ENCODE data around the gene CALML5.

Gene CALML5

DNA sequence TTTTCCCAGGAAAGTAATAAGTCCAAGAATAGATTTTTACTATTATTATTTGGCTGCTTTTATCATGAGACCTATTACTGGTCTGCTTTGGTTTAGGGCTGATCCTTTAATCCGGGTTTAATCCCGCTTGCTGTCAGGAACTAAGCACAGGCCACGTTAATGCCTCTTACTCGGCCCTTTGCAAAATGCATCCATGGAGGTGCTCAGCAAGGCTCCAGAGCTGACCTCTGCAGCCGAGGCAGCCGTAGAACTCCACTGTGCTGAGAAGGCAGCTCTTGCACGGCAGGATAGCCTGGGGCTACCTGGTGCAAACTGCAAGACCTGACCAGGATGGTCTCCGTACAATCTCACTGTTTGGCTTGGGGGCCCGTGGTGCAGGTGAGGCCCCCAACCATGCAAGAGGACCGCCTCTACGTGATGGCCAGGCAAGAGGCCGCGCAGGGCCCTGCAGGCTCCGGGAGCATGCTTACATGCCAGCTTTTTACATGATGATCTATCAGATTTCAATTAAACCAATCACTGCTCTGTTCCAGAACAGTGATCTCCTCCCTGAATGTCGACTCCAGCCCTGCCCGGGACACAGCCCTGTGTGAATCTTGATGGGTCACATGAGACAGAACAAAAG, 15.0 kb upstream of the CALML5 start:
- peaks cover 19% of the 10 kb centered on the region for H3K27me3 Mint-ChIP-seq
- H3K27ac Mint-ChIP-seq, result no peak overlapping the region
- ATAC-seq (ENCODE audit: low read depth) (no peak), DNase-seq (ENCODE audit: low spot score in 2 of 2) (no peak)
- H3K36me3 Mint-ChIP-seq, result no peaks in the 10 kb centered on the region
- no peaks in the 10 kb centered on the region for H3K4me1 Mint-ChIP-seq
- H3K9me3 Mint-ChIP-seq, result no peaks in the 10 kb centered on the region
- no peak overlapping the region for H3K4me3 Mint-ChIP-seq

- H3K36me3 Mint-ChIP-seq, result no peaks in the 10 kb centered on the region
- peaks cover 25% of the 10 kb centered on the region for H3K27me3 Mint-ChIP-seq
- ATAC-seq (ENCODE audit: low read depth) (no peak), DNase-seq (ENCODE audit: low spot score in 2 of 2) (no peak)
- H3K4me1 Mint-ChIP-seq, result no peaks in the 10 kb centered on the region
- no peak overlapping the region for H3K4me3 Mint-ChIP-seq
- no peaks in the 10 kb centered on the region for H3K9me3 Mint-ChIP-seq
- no peak overlapping the region for H3K27ac Mint-ChIP-seq
These were observed 13.7 kb upstream of the CALML5 start for GRCh38 chr10:5512881-5513612.

DNA sequence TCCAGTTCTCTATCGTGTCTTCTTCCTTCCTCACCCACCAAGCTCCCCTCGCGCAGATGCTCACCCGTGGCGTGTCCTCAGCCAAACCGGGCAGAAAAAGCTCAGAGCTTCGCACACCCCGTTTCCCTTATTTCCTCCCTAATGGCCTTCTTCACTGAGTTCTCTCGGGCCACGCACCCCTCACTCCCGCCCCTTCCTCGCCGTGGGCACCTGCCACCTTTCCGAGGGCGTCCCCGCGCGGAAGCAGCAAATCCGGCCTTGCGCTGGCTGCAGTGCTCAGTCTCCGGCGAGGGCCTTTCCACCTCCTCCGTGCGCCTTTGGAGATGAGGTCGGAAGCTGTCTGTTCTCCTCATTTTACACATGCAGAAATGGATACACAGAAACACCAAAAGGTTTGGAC, 13.0 kb upstream of the CALML5 start:
- no peak for ATAC-seq (ENCODE audit: low read depth)
- Mint-ChIP-seq H3K36me3 (no peaks in the 10 kb centered on the region), H3K4me1 (no peaks in the 10 kb centered on the region), H3K27me3 (peaks cover 25% of the 10 kb centered on the region), H3K4me3 (no peak overlapping the region), H3K9me3 (no peaks in the 10 kb centered on the region), H3K27ac (no peak overlapping the region)
- DNase-seq (ENCODE audit: low spot score in 2 of 2), result no peak

DNA sequence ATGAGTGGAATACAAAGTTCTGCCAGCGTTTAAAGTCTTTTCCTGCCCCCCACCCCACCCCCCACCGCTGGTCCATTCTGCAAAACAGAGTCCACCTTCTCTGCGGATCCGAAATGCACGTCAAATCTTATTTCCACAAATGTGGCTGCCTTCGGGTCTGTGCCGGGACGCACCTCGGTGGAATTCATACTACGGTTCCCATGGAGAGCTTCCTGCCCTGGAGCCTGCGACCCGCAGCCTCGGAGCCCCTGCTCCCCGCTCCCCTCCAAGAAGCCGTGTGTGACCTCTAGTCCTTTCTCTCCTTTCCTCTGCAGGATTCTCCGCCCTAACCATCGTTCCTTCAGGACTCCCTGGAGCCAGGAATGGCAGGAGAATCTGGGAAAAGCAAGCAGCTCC, 12.5 kb upstream of the CALML5 start:
- no peak overlapping the region for H3K4me3 Mint-ChIP-seq
- no peaks in the 10 kb centered on the region for H3K4me1 Mint-ChIP-seq
- peaks cover 25% of the 10 kb centered on the region for H3K27me3 Mint-ChIP-seq
- H3K9me3 Mint-ChIP-seq, result no peaks in the 10 kb centered on the region
- ATAC-seq (ENCODE audit: low read depth) (no peak), DNase-seq (ENCODE audit: low spot score in 2 of 2) (no peak)
- H3K36me3 Mint-ChIP-seq, result no peaks in the 10 kb centered on the region
- H3K27ac Mint-ChIP-seq, result no peak overlapping the region

DNA sequence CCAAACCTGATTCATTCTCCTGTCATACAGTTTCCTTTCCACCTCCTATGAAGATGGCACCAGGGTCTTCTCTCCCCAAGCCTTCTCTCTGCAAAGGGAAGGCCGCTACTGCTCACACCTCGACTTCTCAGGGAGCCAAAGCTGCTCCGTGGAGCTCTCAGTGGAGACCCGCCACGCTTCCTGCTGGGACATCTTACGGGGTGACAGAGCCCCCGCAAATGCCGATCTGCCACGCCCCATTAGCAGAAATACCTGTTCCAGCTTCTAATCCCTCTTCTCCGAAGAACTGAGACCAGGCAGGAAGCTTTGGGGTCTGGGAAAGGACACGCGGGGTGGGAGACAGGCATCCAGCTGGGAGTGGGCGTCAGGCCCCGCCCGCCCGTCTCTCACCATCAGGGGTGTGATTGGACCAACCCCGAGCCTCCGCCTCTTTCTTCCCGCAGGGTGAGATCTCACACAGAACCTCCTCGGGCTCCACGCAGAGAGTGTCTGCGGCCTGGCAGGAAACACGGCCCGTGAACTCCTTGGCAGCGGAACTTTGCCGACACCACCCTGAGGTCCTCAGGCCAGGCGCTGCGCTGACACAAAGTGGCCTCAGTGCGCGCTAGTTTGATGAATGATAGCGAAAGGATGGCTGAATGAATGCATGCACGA, 12.0 kb upstream of the CALML5 start:
- Mint-ChIP-seq H3K27ac (no peak overlapping the region), H3K9me3 (no peaks in the 10 kb centered on the region), H3K36me3 (no peaks in the 10 kb centered on the region), H3K27me3 (peaks cover 24% of the 10 kb centered on the region), H3K4me1 (no peaks in the 10 kb centered on the region), H3K4me3 (no peak overlapping the region)
- ATAC-seq (ENCODE audit: low read depth), result no peak
- no peak for DNase-seq (ENCODE audit: low spot score in 2 of 2)

- Mint-ChIP-seq H3K4me1 (no peaks in the 10 kb centered on the region), H3K9me3 (no peaks in the 10 kb centered on the region), H3K27ac (no peak overlapping the region), H3K27me3 (peaks cover 21% of the 10 kb centered on the region), H3K4me3 (no peak overlapping the region), H3K36me3 (no peaks in the 10 kb centered on the region)
- ATAC-seq (ENCODE audit: low read depth) (no peak), DNase-seq (ENCODE audit: low spot score in 2 of 2) (no peak)
These were observed 11.1 kb upstream of the CALML5 start for GRCh38 chr10:5510281-5511072.

DNA sequence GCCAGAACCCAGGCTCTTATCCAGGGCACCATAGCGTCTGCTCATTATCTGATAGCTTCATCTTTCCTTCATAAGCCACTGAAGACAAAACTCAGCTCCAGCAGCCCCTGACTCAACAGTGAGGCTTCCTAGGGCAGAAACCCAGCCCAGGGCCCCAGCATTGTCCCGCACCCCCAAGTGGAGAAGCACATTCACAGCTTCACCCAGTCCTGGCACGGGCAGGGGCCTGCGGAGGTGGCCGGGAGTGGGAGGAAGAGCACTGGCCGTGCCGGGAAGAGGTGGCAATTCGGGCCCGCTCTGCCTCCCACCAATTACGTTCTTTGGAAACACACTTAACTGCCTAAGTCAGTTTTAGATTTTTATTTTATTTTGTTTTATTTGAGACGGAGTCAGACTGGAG, 10.3 kb upstream of the CALML5 start:
- ATAC-seq (ENCODE audit: low read depth), result no peak
- Mint-ChIP-seq H3K27ac (no peak overlapping the region), H3K27me3 (peaks cover 20% of the 10 kb centered on the region), H3K4me3 (no peak overlapping the region), H3K4me1 (no peaks in the 10 kb centered on the region), H3K9me3 (no peaks in the 10 kb centered on the region), H3K36me3 (no peaks in the 10 kb centered on the region)
- DNase-seq (ENCODE audit: low spot score in 2 of 2), result no peak

- no peaks in the 10 kb centered on the region for H3K9me3 Mint-ChIP-seq
- no peak for ATAC-seq (ENCODE audit: low read depth)
- H3K4me3 Mint-ChIP-seq, result no peak overlapping the region
- H3K4me1 Mint-ChIP-seq, result no peaks in the 10 kb centered on the region
- DNase-seq (ENCODE audit: low spot score in 2 of 2), result no peak
- H3K36me3 Mint-ChIP-seq, result no peaks in the 10 kb centered on the region
- no peak overlapping the region for H3K27ac Mint-ChIP-seq
- peaks cover 20% of the 10 kb centered on the region for H3K27me3 Mint-ChIP-seq
These were observed 9.9 kb upstream of the CALML5 start for GRCh38 chr10:5509236-5509635.

DNA sequence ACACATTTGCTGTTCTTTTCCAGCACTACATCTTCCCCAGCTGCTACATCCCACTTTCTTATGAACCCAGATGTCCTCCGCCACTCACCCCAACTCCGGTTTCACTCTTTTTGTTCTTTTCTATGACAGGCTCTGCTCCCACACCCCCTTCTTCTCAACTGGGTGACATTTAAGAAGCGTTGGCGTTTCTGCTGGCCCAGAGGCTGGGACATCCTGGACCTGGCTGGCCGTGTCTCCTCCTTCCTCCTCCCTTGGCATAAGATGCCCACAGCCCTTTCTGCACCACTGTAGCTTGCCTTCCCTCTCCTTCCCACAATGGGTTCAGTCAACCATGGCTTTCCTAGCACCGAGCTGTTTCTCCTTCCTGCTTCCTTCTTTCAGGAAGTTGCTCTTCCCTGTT, 9.4 kb upstream of the CALML5 start:
- Mint-ChIP-seq H3K36me3 (no peaks in the 10 kb centered on the region), H3K4me1 (no peaks in the 10 kb centered on the region), H3K27ac (no peak overlapping the region), H3K27me3 (peaks cover 22% of the 10 kb centered on the region), H3K9me3 (no peaks in the 10 kb centered on the region), H3K4me3 (no peak overlapping the region)
- ATAC-seq (ENCODE audit: low read depth) (no peak), DNase-seq (ENCODE audit: low spot score in 2 of 2) (no peak)

- no peaks in the 10 kb centered on the region for H3K4me1 Mint-ChIP-seq
- H3K27me3 Mint-ChIP-seq, result peaks cover 21% of the 10 kb centered on the region
- DNase-seq (ENCODE audit: low spot score in 2 of 2) (no peak), ATAC-seq (ENCODE audit: low read depth) (no peak)
- no peak overlapping the region for H3K27ac Mint-ChIP-seq
- H3K4me3 Mint-ChIP-seq, result no peak overlapping the region
- no peaks in the 10 kb centered on the region for H3K9me3 Mint-ChIP-seq
- H3K36me3 Mint-ChIP-seq, result no peaks in the 10 kb centered on the region
These were observed 8.8 kb upstream of the CALML5 start for GRCh38 chr10:5508161-5508604.

- no peak overlapping the region for H3K27ac Mint-ChIP-seq
- H3K4me3 Mint-ChIP-seq, result no peak overlapping the region
These were observed 8.3 kb upstream of the CALML5 start for GRCh38 chr10:5507649-5508131.

DNA sequence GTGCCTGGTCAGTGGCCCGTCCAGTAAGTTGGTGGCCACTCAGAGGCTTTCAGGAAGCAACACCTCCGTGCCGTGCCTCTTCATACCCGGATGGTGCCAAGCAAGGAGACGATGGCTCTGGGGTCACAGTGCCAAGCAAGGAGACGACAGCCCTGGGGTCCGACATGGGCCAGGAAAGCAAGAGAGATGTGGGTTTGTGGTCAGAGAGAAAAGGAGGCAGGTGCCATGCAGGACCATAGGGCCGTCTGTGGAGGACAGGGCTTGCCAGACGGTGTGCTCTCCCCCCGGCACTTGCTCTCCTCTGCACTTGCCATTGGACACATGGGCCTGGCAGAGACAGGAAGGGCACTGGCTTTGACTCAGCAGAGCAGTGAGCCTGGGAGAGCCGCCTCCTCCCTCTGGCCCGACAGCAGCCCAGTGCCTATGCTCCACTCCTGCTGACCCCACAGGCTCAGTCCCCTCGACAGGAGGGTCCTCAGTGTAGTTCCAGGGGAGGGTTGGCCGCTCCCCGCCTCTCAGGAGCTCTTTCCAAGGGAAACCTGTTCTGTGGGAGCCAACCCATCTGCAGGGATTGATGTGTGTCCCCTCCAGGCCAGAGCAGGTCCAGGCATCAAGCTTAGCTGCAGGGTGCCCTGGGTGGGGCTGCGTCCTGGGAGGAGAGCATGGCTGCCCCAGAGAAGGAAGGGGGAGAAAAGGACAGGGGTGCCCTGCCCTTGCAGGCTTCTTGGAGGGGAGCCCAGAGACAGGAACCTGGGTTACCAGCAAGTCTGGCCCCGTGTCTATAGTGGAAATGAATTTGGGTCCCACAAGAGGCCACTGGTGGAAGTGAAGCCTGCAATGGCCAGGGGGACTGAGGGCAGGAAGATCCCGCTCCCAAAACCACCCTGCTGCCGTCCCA, 7.6 kb upstream of the CALML5 start:
- ATAC-seq (ENCODE audit: low read depth), result no peak

More at GRCh38 chr10:5507649-5508131, 8.3 kb upstream of the CALML5 start:
- DNase-seq (ENCODE audit: low spot score in 2 of 2) (no peak), ATAC-seq (ENCODE audit: low read depth) (no peak)
- Mint-ChIP-seq H3K4me1 (no peaks in the 10 kb centered on the region), H3K27me3 (peaks cover 24% of the 10 kb centered on the region), H3K36me3 (no peaks in the 10 kb centered on the region), H3K9me3 (no peaks in the 10 kb centered on the region)

DNA sequence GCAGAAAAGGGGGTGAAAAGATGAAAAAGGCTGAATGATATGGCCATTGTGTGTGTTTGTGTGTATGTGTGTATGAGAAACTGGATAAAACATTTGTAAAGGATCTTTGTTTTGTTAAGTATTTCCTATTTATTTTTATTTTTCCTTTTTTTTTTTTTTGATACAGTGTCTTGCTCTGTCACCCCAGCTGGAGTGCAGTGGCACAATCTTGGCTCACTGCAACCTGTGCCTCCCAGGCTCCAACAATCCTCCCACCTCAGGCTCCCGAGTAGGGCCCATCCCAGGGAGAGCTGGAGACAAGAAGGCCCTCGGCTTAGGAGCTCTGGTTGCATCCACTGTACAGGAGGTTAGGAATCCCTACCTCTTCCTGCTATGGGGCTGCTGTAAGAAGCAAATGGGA, 6.9 kb upstream of the CALML5 start:
- Mint-ChIP-seq H3K4me3 (no peak overlapping the region), H3K4me1 (no peaks in the 10 kb centered on the region)

More for the DNA sequence above, 7.6 kb upstream of the CALML5 start:
- no peak for DNase-seq (ENCODE audit: low spot score in 2 of 2)
- no peaks in the 10 kb centered on the region for H3K36me3 Mint-ChIP-seq
- no peak overlapping the region for H3K4me3 Mint-ChIP-seq
- H3K27ac Mint-ChIP-seq, result no peak overlapping the region
- peaks cover 21% of the 10 kb centered on the region for H3K27me3 Mint-ChIP-seq
- no peaks in the 10 kb centered on the region for H3K9me3 Mint-ChIP-seq
- no peaks in the 10 kb centered on the region for H3K4me1 Mint-ChIP-seq

More for the DNA sequence above, 6.9 kb upstream of the CALML5 start:
- peaks cover 21% of the 10 kb centered on the region for H3K27me3 Mint-ChIP-seq
- H3K27ac Mint-ChIP-seq, result no peak overlapping the region
- DNase-seq (ENCODE audit: low spot score in 2 of 2) (no peak), ATAC-seq (ENCODE audit: low read depth) (no peak)
- H3K36me3 Mint-ChIP-seq, result no peaks in the 10 kb centered on the region
- no peaks in the 10 kb centered on the region for H3K9me3 Mint-ChIP-seq

Data from memory B cell (primary cell).